Endothelial cell of umbilical vein (primary cell): ENCODE results near the gene GSDMA.

Experiments
- EZH2 ChIP-seq: IDR thresholded peaks from 2 replicates; pipeline ENCODE4 v1.6.1; 2012; ENCODE audit warnings: borderline replicate concordance, low read depth, mild to moderate bottlenecking, moderate library complexity, low read length, inconsistent platforms; ENCODE audit not compliant: severe bottlenecking
- FOS ChIP-seq: IDR thresholded peaks from 2 replicates; pipeline ENCODE4 v1.6.1; 2011; ENCODE audit warnings: mild to moderate bottlenecking, low read length, moderate library complexity, borderline replicate concordance; ENCODE audit not compliant: insufficient read depth
- MYC ChIP-seq: IDR thresholded peaks from one replicate; pipeline ENCODE4 v1.6.1; 2011; ENCODE audit warnings: mild to moderate bottlenecking, low read depth, low read length
- POLR2A ChIP-seq: IDR thresholded peaks from 2 replicates; pipeline ENCODE4 v1.6.1; 2012; ENCODE audit warnings: low read depth, mild to moderate bottlenecking, control low read depth, low read length
- POLR2AphosphoS5 ChIP-seq: IDR thresholded peaks from 2 replicates; pipeline ENCODE4 v1.6.1; 2012; ENCODE audit warnings: low read depth, mild to moderate bottlenecking, control low read depth, low read length, moderate library complexity; ENCODE audit not compliant: insufficient read depth
- TF ChIP-seq, protein P1 (sequence below), 2 donors: IDR thresholded peaks; 1 replicate in 1 of 2; 2 replicates in 1 of 2; pipeline ENCODE4 v1.5.1; 2011; ENCODE audit warnings: low read length in 2 of 2, mild to moderate bottlenecking in 2 of 2, moderate library complexity in 2 of 2, control low read depth in 1 of 2, inconsistent platforms in 1 of 2, low read depth in 1 of 2; ENCODE audit not compliant: insufficient read depth in 1 of 2; ENCODE audit errors: extremely low read depth in 1 of 2

DNA sequence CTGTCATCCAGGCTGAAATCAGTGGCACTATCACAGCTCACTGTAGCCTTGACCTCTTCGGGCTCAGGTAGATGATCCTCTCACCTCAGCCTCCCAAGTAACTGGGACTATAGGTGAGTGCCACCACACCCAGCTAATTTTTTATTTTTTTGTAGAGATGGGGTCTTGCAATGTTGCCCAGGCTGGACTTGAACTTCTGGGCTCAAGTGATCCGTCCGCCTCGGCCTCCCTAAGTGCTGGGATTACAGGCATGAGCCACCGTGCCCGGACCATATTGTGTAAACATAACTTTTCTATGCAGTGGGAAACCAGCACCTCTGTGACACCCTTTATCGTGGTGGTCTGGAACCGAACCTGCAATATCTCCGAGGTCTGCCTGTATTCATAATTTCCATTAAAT, 41.3 kb downstream of the GSDMA start:
- TF ChIP-seq POLR2A: no peak
- TF ChIP-seq, protein P1, sequence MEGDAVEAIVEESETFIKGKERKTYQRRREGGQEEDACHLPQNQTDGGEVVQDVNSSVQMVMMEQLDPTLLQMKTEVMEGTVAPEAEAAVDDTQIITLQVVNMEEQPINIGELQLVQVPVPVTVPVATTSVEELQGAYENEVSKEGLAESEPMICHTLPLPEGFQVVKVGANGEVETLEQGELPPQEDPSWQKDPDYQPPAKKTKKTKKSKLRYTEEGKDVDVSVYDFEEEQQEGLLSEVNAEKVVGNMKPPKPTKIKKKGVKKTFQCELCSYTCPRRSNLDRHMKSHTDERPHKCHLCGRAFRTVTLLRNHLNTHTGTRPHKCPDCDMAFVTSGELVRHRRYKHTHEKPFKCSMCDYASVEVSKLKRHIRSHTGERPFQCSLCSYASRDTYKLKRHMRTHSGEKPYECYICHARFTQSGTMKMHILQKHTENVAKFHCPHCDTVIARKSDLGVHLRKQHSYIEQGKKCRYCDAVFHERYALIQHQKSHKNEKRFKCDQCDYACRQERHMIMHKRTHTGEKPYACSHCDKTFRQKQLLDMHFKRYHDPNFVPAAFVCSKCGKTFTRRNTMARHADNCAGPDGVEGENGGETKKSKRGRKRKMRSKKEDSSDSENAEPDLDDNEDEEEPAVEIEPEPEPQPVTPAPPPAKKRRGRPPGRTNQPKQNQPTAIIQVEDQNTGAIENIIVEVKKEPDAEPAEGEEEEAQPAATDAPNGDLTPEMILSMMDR (IDR thresholded peaks at IDR 0.05; ENCODE audit: extremely low read depth in 1 of 2, insufficient read depth in 1 of 2, low read depth in 1 of 2, low read length in 2 of 2): no peak
- TF ChIP-seq EZH2: no peak
- no peak for TF ChIP-seq FOS
- no peak for TF ChIP-seq POLR2AphosphoS5
- no peak for TF ChIP-seq MYC
